ENCODE data around the gene GPX8.

Gene GPX8, protein sequence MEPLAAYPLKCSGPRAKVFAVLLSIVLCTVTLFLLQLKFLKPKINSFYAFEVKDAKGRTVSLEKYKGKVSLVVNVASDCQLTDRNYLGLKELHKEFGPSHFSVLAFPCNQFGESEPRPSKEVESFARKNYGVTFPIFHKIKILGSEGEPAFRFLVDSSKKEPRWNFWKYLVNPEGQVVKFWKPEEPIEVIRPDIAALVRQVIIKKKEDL

DNA sequence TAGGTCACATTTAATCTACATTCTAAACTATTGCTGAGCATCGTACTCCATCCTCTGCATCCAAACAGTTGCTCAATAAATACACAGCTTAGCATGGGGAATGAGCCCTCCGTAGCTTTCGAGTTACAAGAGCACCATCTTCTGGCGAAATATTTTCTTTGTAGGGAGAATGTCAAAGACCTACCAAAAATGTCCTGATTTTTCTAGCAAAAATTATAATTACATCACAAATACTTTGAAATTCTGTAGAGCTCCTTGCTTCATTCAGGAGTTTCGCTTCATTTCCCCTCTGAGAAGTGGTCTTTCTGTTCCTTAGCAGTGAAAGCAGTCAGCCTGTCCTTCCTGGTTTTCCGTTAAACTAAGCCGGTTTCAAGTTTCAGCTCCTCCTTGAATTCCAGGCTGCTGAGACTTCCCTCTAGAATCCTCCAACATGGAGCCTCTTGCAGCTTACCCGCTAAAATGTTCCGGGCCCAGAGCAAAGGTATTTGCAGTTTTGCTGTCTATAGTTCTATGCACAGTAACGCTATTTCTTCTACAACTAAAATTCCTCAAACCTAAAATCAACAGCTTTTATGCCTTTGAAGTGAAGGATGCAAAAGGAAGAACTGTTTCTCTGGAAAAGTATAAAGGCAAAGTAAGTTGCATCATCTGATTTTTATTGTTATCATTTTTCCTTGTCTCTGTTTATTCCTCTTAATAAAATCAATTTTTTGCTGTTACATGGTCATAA, at the start of gene GPX8:
Gene GPX8, plus strand, starts transcription at position 409 of the 730 bp plus-strand sequence. Its CDS starts 22 bp downstream, at position 431.
- peak; percentile 63 to 97 for DNase-seq

DNA sequence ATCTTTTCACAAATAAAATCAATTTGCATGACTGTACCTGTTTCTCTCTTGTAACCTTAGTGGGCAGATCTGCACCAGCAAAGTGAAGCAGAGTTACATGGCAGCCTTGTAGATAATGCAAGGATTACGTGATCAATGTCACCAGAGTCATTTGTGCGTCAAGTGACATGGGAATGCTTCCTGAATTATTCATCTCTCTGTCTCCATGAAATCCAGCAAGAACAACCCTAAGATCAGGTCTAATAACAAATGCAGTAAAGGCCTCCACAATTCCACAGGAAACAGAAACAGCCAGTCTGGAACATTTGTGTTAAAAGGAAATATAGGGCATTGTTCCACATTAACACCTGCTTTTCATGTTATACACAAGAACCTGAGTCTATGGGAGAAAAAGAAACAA, 49.8 kb upstream of the GPX8 start:
- DNase-seq = no peak

DNA sequence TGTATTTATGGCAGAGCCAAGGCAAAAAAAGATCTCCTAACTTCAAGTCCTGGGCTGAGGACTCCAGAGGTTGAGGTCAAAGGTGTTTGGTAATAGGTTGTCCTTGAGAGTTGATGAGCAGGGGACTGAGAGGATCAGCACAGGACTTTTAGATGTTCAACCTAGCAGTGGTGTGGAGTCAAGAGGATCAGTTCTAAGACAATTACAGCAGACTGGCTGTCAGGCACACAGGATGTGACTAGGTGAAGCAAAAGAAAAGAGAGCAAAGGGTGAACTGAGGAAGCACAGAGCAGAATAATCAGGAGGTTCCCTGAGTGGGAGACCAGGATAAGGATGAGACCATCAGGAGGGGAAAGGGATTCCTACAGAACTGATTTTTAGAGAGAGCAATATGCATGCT, 46.6 kb upstream of the GPX8 start:
- DNase-seq = no peak

DNA sequence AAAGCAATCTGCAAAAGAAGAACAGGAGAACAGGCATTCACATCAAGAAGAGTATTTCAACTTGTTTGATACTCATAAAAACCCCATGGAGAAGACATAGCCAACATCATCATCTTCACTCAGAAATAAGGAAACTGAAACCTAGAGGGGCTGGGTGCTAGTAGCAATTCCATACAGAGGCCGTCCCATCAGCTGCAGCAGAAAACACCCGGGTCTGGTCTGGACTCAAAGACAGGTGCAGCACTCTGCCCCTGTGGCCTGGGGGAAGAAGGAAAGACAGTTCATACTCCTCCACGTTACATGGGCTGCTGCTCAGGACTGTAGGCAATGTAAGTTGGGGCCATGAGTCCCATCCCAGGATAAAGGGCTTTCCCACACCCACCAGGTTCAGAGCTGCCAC, 45.9 kb upstream of the GPX8 start:
- DNase-seq = no peak

DNA sequence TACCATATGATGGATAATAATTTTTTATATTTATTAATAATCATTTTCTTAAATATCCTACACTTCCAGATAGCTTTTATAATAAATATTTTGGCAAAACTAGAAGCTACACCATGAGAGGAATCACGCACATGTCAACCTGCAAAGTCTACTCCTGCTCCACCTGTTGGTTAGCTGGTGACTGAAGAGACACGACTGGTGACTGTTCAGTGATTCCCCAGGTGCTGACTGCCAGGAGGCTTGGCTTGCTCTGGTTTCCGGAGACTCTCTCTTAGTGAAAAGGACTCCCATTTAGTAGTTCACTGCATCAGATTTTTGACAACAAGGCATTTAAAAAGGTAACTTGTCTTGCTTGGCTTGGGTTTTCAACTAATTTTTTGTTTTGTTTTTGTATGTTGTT, 36.6 kb upstream of the GPX8 start:
- no peak for DNase-seq

DNA sequence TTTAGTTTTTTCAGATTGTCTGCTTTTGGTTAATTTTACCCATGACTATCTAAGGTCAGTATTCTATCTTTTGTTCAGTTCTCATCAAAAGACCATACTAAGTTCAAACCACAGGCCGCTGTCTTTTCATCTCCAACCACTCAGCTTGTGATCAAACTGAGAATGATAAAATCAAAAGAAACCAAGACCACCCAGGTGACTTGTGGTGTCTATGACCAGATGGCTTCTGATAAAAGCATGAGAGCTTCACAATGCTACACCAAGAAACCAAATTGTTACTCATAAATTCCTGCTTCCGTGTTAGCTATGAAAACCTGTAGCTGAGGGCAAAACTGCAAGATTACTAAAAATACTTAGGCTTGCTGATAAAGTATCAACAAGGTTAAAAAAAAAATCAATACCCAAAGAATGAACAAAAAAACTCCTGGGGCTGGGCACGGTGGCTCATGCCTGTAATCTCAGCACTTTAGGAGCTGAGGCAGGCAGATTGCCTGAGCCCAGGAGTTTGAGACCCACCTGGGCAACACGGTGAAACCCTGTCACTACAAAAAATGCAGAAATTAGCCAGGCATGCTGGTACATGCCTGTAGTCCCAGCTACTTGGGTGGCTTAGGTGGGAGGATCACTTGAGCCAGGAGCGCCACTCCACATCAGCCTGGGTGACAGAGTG, 25.8 kb upstream of the GPX8 start:
- DNase-seq = no peak

DNA sequence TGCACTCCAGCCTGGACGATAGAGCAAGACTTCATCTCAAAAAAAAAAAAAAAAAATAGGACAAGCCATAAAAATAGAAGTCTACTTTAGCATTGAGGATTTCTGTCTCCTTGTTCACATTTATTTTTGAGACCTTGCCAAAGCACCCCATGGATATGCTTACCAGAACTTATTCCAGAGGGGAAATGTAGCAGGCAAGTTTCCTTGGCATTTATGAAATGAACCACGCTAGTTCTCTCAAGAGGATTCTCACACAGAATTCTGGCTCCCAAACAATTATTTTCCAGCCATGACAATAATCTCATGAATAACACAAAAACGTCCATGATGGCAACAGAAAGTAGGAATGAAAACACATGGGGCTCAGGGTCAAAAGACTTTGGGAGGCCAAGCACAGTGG, 23.4 kb upstream of the GPX8 start:
- DNase-seq = no peak

DNA sequence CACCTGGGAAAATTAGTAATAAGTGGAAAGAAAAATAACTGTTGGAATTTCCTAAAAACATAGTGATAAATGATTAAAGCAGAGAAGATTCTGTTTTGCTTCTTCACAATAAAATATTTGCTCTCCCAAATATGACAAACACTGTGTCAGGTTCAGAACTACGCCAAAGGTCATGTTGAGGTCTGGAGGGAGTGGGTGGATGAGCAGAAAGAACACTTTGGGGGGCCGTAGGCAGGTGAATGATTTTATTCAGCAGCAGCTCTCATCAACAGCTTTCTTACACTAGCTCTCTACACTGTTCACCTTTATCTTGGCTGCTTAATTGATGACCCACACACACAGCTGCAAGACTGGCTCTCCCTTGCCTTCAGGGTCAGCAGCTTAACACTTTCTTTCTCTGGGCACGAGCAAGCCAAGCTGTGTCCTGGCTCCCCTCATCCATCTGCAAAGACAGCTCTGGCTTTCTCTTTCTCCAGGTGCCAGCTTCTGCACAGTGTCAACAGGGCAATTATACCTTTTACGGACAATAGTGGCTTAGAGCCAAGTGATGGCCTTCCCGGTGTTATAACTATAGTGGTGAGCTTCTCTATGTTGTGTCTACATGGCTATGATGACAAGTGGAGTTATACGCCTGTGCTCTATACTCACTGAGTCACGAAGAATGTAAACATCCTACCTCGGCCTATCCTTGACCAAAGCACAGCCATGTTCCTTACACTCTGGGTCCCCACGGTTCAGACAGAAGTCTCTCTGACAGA, 18.9 kb upstream of the GPX8 start:
- no peak for DNase-seq

DNA sequence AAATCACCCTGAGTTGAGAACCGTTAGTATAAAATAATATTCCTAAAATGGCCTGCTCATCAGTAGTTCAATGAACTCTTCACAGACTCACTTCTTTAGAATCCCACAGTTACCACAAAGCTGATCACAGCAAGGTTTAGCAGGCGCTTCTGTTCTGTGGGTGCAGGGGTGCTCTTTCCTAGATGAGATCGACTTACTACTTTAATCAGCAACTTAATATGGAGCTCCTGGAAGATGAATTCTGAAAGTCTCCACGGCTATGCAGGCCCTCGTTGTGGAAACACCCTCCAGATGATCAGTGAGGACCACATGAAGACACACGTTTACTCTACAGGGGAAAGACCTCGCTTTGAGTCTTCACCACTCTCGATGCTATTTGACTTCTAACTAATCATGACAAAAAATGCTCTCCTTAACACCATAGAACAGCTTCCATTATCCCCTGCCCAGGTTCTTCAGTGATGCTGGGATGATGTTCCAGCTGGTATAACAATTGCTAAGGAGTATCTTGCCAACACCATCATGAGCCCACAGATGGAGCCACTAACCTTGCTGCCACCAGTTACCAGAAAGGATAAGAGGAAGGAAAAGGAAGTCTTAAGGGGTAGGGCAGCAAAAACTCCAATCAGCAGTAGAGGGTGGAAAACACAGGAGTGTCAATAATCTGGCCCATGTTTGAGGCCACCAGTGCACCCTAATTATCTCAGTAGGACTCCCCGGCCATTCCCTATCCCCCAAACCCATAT, 17.9 kb upstream of the GPX8 start:
- DNase-seq = no peak

DNA sequence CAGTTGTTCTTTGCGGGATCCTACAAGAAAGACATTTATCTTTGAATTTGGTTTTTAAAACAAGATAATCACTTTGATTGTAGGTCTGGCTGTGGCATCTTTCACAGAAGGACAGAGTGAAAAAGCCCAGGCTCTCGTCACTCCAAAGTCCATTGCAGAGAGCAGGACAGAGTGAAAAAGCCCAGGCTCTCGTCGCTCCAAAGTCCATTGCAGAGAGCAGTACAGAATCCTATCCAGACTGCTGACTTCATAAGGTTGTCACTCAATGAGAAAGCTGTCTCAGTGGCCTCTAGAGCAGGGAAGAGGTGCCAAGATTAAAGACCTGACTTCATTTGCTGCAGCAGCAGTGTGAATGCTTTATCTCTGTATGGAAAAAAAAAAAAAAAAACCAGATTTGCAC, 16.3 kb upstream of the GPX8 start:
- no peak for DNase-seq

DNA sequence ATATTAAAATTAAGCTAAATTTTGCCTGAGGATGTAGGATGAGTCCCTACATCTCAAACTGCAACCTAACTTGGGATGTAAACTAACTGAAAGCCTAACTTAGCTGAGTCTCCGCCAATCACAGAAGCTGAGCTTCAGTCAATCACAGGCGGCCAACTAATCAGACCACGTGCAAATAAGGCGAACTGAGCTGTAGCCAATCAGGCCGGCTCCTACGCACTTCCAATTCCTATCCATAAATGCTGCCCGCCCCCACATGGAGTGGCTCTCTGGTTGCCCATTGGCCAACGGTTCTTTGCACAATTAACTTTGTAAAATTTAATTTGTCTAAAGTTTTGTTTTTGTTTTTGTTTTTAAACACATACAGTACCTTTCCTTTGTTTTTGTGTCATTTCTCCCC, 13.9 kb upstream of the GPX8 start:
- no peak for DNase-seq

DNA sequence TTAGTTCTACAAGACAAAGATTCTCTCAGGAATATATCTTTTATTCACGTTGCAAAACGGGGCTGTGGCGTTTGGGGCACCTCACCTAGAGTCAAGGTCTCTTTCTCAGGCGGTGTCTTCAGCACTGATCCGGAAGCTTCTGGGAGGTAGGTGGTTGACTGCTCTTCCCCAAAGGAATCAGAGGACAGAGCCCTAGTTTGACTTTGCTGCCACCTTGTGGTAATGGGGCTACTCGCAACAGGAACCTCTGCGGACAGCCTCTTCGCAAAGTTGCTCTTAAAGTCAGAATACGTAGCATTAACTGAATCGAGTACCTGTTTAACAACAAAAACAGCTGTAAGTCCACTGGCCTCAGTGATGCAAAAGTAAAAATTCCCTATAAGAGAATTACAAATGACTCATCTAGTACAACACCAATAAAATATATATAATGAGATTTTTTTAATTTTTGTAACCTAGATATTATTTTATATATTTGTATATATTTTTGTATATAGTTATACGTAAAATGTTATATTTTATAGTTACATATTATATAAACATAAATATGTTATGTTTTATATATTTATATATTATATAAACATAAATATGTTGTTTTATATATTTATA, 13.3 kb upstream of the GPX8 start:
- peak; percentile 69 to 88 for DNase-seq

DNA sequence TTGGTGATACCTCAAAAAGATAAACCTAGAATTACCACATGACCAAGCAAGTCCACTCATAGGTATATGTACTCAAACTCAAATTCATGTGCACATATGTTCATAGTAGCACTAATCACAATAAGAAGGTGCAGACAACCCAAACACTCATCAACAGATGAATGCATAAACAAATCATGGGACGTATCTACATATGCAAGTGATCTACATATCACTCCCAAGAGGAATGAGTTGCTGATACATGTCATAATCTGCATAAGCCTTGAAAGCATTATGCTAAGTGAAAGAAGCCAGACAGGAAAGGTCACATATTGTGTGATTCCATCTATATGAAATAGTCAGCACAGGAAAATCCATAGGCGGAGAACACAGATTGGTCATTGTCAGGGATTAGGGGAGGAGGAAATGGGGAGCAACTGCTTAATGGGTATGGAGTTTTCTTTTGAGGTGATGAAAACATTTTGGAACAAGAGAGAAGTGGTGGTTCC, 10.6 kb upstream of the GPX8 start:
- DNase-seq = no peak

DNA sequence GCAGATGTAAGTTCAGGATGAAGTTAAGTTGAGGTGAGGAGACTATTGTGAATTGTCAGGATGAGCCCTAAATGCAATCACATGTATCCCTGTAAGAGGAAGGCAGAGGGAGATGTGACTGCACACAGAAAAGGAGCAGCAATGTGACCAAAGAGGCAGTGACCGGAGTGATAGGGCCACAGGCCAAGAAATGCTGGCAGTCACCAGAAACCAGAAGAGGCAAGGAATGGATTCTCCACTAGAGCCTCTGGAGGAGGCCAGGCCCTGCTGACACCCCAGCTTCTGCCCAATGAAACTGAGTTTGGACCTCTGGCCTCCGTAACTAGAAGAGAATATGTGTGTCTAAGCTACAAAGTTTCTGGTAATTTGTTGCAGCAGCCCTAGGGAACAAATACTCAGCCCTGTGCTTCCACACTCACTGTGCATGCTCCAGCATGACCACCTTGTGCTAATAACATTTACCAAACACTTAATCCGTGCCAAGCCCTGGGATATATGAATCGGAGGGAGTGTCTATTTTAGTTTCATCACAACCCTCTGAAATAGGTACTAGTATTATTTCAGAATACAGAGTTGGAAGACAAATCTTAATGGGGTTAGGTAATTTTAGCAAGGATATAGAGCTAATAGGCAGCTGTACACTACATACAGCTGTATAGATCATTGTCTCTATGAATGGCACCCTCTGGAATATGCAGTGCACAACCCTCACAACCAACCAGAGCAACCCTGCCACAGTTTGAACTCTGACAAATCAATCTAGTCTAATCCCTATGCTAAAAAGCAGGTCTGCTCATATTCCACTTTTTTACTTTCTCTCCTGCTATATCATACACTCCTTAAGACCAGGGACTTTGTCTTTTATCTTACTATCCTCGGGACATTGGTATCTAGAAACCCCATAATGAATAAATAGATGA, 7.8 kb upstream of the GPX8 start:
- no peak for DNase-seq

DNA sequence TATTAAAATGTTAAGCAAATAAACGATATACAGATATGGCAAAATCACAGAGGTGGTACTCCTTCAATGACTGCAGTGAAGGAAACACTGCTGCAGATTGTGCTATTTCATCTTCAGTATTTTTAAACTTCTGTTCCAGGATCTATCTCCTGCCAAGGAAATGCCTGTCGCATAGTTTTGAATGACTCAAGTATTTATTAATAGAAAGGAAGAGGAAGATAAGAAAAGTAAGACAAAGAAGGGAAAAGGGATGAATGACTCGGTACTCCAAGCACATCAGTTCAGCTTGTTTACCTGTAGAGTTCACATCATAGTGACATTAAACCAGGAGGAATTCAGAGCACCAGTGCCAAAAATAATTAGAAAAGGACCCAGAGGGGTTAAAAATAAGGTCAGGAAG, 5.1 kb upstream of the GPX8 start:
- DNase-seq = peak; percentile 7 to 34

DNA sequence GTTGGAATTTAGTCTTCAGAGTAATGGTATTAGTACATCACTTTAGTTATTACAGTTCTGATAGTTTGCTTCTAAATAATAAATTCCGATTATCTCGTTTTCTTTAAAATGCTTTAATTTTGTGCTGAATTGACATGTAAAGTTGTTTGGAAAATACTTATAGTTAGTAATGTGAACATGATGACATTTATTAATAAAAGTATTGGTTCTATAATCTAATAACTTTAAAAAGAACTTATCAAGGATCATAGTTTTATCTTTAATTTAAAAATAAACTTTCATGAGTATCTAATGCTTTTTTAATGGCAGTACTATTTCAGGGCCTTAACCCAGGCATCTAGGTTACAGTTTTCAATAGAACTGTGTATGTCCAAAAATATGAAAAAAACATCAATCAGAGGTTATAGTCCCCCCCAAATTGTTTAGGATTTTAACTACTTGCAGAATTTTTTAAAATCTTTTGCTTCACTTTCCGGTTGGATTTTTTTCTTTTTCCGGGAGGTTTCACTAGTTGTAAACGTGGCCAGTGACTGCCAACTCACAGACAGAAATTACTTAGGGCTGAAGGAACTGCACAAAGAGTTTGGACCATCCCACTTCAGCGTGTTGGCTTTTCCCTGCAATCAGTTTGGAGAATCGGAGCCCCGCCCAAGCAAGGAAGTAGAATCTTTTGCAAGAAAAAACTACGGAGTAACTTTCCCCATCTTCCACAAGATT, 680 bp downstream of the GPX8 start:
- DNase-seq = peak; percentile 58 to 92

DNA sequence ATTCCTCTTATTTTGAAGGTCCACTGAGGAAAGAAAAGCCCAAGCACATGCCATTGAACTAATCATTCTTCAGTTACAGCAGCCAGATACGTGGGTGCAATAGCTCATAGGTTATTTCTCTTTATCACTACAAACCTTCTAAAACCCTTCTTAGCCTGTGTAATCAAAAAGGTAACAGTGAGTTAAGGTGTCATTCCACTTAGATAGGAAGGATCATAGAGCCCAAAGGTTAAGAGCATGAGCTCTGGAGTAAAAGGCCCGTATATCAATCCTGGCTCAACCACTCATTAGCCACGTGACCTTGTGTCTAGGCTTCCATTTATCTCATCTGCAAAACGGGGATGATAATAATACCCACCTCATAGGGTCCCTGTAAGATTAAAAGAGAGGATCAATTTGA, 2.7 kb downstream of the GPX8 start:
- DNase-seq = no peak

DNA sequence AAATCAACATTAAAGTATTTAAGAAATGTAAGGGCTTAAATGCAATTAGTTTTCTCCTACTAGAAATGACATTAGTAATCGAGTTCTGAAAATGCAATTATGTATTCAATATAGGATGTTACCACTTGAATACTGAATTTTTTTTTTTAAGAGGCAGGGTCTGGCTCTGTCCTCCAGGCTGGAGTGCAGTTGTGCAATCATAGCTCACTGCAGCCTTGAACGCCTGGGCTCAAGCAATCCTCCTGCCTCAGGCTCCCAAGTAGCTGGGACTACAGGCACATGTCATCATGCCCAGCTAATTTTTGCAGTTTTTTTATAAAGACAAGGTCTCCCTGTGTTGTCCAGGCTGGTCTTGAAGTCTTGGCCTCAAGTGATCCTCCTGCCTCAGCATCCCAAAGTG, 11.5 kb downstream of the GPX8 start:
- no peak for DNase-seq

DNA sequence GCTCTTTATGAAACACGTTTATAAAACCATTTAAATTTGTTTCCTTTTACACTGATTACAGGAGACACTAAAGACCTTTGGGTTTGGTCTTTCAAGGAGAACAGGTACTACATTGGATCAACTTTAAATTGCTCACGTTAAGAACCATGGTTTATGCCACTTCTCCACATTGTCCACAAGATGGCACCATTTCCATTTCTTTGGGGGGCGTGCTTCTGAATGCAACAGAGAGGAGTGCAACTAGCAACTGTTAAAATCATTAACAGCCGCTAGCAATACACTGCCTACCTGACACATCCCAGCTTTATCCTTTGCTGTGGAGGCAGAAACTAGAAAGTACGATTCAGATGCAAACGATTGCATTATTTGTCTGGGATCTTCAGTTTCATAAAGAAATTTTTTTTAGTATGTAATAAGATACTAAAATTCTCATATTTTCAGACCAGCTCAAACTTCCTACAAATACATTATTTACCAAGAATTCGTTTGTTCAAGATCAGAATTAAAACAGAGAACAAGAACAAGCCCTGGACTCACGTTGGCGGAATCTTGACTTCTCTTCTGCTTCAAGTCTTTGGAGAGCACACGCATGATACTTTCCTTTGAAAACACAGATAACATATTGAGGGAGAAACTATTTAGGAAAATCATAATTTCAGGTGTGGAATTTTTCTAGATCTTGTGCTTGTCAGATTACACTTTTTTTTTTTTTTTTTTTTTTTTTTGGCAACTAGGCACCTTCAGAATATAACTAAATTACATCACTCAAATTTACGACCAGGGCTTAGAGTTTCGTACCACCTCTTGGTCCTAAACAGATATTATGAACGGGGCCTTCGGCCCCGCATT, 12.3 kb downstream of the GPX8 start:
- peak; percentile 64 to 88 for DNase-seq
